GM19467 (cell line): ENCODE measurements around the gene CD40.
"Not testable (repeated sequence)": the region's sequence is repeated elsewhere in the genome, so short reads cannot be mapped to it uniquely, and the experiment has no call there.

ENCODE experiments used
- ATAC-seq: cut with Tn5 transposase; IDR thresholded peaks from one replicate; pipeline ENCODE4 v1.9.1; 2021; ENCODE audit warnings: mild to moderate bottlenecking, moderate library complexity; ENCODE audit not compliant: unreplicated experiment

CD40 gene

DNA sequence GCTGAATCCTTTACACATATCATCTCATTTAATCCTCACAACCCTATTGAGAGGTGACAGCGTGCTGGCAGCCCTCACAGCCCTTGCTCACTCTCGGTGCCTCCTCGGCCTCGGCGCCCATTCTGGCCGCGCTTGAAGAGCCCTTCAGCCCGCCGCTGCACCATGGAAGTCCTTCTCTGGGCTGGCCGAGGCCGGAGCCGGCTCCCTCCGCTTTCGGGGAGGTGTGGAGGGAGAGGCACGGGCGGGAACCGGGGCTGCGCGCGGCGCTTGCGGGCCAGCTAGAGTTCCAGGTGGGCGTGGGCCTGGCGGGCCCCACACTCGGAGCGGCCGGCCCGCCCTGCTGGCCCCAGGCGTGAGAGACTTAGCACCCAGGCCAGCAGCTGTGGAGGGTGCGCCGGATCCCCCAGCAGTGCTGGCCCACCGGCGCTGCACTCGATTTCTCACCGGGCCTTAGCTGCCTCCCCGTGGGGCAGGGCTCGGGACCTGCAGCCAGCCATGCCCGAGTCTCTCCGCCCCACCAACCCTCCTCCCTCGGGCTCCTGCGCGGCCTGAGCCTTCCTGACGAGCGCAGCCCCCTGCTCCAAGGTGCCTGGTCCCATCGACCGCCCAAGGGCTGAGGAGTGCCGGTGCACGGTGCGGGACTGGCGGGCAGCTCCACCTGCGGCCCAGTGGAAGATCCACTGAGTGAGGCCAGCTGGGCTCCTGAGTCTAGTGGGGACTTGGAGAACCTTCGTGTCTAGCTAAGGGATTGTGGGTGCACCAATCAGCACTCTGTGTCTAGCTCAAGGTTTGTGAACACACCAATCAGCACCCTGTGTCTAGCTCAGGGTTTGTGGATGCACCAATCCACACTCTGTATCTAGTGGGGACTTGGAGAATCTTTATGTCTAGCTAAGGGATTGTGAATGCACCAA lies 26.2 kb upstream of the CD40 start:
- ATAC-seq: not testable (repeated sequence)

GRCh38 chr20:46093531-46093930 lies 24.6 kb upstream of the CD40 start:
- no peak for ATAC-seq

- no peak for ATAC-seq
These were observed 18.4 kb upstream of the CD40 start for GRCh38 chr20:46099491-46100287.

DNA sequence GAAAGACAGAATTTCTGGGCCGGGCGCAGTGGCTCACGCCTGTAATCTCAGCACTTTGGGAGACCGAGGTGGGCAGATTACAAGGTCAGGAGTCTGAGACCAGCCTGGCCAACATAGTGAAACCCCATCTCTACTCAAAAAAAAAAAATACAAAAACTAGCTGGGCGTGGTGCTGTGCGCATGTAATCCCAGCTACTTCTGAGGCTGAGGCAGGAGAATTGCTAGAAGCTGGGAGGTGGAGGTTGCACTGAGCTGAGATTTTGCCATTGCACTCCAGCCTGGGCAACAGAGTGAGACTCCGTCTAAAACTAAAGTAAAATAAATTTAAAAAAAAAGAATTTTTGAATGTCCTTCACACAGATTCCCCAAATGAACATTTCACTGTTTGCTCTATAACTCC lies 17.7 kb upstream of the CD40 start:
- ATAC-seq: not testable (repeated sequence)

- ATAC-seq: no peak
These were observed 17.1 kb upstream of the CD40 start for GRCh38 chr20:46100988-46101387.

GRCh38 chr20:46101957-46102356 lies 16.2 kb upstream of the CD40 start:
- ATAC-seq: no peak

GRCh38 chr20:46102940-46103339 lies 15.2 kb upstream of the CD40 start:
- no peak for ATAC-seq

DNA sequence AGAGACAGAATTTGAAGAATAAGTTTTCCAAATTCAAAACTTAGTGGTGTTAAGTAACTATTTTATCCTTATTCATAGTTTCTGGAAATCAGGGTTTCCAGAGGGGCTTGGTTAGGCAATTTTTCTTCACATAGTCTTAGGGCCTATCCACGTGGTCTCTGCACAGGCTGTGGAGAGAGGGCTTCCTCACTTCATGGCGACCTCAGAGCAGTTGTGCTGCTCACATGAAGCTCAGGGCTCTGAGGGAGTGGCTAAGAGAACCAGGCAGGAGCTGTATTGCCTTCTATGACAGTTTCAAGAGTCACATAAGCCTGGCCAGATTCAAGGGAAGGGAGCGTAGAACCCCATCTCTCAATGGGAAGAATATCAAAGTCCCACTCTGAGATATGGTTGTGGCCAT lies 13.9 kb upstream of the CD40 start:
- ATAC-seq: no peak

GRCh38 chr20:46107061-46107460 lies 11.1 kb upstream of the CD40 start:
- no peak for ATAC-seq

DNA sequence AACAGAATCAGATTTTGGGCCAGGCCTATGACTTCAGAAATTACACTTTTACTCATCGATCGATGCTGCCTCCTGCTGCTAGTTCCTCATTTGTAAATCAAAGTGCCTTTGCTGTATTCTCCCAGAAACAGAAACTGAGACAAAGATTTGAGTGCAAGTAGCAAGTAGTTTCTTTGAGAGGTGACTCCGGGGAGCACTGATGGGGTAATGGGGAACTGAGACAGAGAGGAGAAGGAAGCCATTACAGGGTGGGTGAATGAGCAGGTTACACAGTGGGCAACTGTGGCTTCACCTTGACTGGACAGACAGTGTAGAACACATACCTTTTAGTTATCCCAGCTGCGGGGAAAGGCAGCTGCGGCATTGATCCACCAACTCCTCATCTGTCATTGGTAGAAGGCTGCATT lies 9.7 kb upstream of the CD40 start:
- peak; percentile 64 for ATAC-seq

DNA sequence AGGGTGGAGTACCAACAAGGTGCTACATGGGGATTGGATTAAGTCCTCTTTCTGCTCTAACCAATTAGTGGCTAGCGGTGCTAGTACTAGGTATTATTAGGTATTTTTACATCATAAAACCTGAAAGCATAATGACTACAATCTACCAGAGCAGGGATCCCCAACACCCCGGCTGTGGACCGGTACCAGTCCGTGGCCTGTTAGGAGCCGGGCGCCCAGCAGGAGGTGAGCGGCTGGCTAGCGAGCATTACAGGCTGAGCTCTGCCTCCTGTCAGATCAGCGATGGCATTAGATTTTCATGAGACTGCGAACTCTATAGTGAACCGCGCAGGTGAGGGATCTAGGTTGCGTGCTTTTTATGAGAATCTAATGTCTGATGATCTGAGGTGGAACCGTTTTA lies 9.1 kb upstream of the CD40 start:
- ATAC-seq: no peak

DNA sequence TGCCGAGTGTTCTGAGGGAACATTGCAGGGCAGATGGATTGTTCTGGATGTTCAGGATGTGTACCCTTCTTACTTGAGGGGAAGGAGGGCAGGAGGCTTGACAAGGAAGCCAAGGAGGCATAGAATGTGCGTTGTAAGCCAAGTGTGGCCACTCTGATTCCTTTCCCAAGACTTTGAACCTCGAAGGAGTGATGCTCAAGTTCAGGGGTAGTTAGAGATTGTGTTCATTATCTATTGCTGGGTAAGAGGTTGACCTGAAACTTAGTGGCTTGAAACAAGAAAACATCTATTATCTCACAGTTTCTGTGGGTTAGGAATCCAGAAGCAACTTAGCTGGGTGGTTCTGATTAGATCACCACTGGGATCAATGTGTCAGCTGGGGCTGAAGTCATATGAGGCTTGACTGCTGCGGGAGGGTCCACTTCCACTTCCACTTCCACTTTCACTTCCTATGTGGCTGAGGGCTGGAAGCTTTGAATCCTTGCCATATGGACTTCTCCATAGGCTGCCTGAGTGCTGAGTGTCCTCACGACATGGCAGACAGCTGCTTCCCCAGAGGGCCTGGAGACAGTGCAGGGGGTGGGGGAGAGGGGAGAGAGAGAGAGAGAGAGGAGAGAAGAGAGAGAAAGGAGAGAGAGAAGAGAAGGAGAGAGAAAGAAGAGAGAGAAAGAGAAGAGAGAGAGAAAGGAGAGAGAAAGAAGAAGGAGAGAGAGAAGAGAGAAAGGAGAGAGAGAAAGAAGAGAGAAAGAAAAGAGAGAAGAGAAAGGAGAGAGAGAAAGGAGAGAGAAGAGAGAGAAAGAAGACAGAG lies 6.9 kb upstream of the CD40 start:
- ATAC-seq: no peak

- no peak for ATAC-seq
These were observed 6.3 kb upstream of the CD40 start for GRCh38 chr20:46111836-46112212.

DNA sequence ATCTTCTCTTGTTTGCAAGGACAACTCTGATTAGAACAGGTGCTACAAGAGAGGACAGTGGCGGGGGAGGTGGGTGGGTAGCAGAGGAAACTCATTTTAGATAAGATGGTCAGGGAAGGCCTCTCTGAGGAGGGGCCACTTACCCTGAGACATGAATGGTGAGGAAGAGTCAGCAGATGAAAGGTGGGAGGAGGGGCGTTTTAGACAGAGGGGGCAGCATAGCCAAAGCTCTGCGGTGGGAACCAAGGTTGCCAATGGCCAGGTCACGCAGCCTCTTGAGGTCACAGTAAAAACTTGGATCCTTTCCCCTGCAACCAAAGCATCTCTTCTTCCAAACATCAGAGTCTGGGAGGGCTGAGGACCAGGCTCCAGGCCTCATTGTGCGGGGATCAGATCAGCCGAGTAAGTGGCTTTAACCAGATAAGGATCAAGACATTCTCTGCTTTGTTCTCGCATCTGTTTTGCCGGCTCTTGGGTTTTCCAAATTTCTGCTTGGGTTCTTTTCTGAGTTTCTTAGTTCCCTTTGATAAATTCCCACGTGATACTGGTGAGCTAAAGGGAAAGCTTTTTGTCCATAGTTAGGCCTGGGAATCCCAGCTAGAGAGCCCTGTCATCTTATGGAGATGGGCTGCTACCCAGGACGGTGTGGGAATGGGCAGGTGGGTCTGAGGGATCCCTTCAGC lies 5.5 kb upstream of the CD40 start:
- no peak for ATAC-seq

DNA sequence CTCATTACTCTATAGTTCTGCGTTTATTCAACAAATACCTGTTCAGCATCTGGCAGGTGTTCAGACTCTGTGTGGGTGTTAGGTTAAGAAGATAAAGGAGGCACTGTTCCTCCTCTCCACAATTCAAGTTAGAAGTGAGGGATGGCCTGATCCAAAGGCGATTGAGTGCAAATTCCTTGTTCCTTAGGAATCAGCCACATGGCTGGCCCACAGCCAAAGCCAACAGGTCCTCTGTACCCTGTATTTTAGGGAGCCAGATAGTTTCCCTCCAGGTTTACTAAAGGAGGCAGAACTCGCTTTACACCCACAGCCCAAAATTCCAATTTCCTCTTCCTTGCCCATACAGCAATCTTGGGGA lies 5.0 kb upstream of the CD40 start:
- ATAC-seq: no peak

- ATAC-seq: no peak
These were observed 3.7 kb upstream of the CD40 start for GRCh38 chr20:46114449-46114848.

GRCh38 chr20:46118481-46119020 lies 437 bp downstream of the CD40 start:
- peak; percentile 41 for ATAC-seq

DNA sequence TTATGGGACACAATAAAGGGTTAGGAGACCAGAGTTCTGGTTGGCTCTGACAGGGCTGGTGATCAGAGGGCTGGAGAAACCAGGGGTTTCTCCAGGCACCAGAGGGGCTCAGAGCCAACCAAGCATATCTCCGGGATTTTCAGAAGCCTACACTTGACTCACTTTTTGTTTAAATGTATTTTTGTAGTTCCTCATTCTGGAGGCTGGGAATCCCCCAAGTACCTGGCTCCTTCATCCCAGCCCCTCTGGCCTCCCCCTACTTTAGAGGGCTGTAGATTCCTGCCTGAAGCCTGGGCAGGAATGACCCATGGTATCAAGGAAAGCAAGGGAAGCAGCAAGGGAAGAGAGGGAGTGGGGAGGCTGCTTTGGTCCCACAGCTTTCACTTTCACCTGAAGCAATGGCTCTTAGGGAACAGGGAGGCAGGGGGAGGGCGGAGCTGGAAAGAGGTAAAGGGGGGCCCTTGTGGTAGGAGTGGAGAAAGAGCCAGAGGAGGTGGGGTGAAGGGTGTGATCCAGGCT lies 973 bp downstream of the CD40 start:
- no peak for ATAC-seq

- ATAC-seq: no peak
These were observed 1.4 kb downstream of the CD40 start for GRCh38 chr20:46119547-46119946.

GRCh38 chr20:46120136-46120535 lies 2.0 kb downstream of the CD40 start:
- ATAC-seq: no peak
